ENCODE data around the gene STOM. TPM values are rescaled to one million over a fixed set of nuclear protein-coding genes. Genes with fewer than 3 reads are reported as not detected.
"Not testable (repeated sequence)": the region's sequence is repeated elsewhere in the genome, so short reads cannot be mapped to it uniquely, and the experiment has no call there.

STOM gene
- total RNA-seq, 2 donors from 2014 or later, result 58.7 to 110 TPM

- no peaks in the 10 kb centered on the region for H3K9me3 ChIP-seq
- no peak for TF ChIP-seq CTCF (IDR thresholded peaks at IDR 0.05)
- no peaks in the 10 kb centered on the region for H3K36me3 ChIP-seq
- intact Hi-C loops (cut with DNase I), result no loop called here
- no peak for DNase-seq
- H3K27ac ChIP-seq, result peak overlapping the region; percentile 4
- H3K4me1 ChIP-seq, result peaks cover 20% of the 10 kb centered on the region
- no peak overlapping the region for H3K4me3 ChIP-seq
- no peaks in the 10 kb centered on the region for H3K27me3 ChIP-seq
- no peak overlapping the region for H3K9ac ChIP-seq (ENCODE audit: low read depth in 2 of 2, low read length in 2 of 2)
Measured at GRCh38 chr9:121292801-121293241, 77.2 kb downstream of the STOM start.

- H3K9ac ChIP-seq (ENCODE audit: low read depth in 2 of 2, low read length in 2 of 2), result no peak overlapping the region
- no peak for DNase-seq
- H3K36me3 ChIP-seq, result no peaks in the 10 kb centered on the region
- intact Hi-C loops (cut with DNase I), result no loop called here
- H3K27ac ChIP-seq, result peak overlapping the region; percentile 4
- H3K9me3 ChIP-seq, result no peaks in the 10 kb centered on the region
- TF ChIP-seq CTCF (IDR thresholded peaks at IDR 0.05), result no peak
- peaks cover 23% of the 10 kb centered on the region for H3K4me1 ChIP-seq
- H3K27me3 ChIP-seq, result no peaks in the 10 kb centered on the region
- H3K4me3 ChIP-seq, result no peak overlapping the region
Measured at GRCh38 chr9:121292051-121292450, 78.0 kb downstream of the STOM start.

GRCh38 chr9:121291536-121291935, 78.5 kb downstream of the STOM start:
- H3K9ac ChIP-seq (ENCODE audit: low read depth in 2 of 2, low read length in 2 of 2); H3K4me3 ChIP-seq; H3K27me3 ChIP-seq; H3K27ac ChIP-seq; intact Hi-C loops (cut with DNase I); DNase-seq; H3K9me3 ChIP-seq; H3K36me3 ChIP-seq: not testable (repeated sequence)
- H3K4me1 ChIP-seq, result peaks cover 23% of the 10 kb centered on the region

GRCh38 chr9:121289772-121290370, 80.2 kb downstream of the STOM start:
- Histone ChIP-seq H3K27ac (peak overlapping the region; percentile 98), H3K9ac (ENCODE audit: low read depth in 2 of 2, low read length in 2 of 2) (peak overlapping the region in 1 of 2 donors; percentile 61), H3K27me3 (no peaks in the 10 kb centered on the region), H3K4me1 (peaks cover 29% of the 10 kb centered on the region), H3K9me3 (no peaks in the 10 kb centered on the region), H3K36me3 (no peaks in the 10 kb centered on the region), H3K4me3 (no peak overlapping the region)
- intact Hi-C loops (cut with DNase I), result no loop called here
- no peak for DNase-seq
- TF ChIP-seq CTCF (IDR thresholded peaks at IDR 0.05), result no peak

- H3K4me1 ChIP-seq, result peaks cover 29% of the 10 kb centered on the region
- H3K9me3 ChIP-seq, result no peaks in the 10 kb centered on the region
- no peaks in the 10 kb centered on the region for H3K27me3 ChIP-seq
- intact Hi-C loops (cut with DNase I), result no loop called here
- TF ChIP-seq CTCF (IDR thresholded peaks at IDR 0.05), result no peak
- no peak overlapping the region for H3K4me3 ChIP-seq
- H3K27ac ChIP-seq, result peak overlapping the region; percentile 98
- peak overlapping the region; percentile 28 to 61 for H3K9ac ChIP-seq (ENCODE audit: low read depth in 2 of 2, low read length in 2 of 2)
- H3K36me3 ChIP-seq, result no peaks in the 10 kb centered on the region
- DNase-seq, result peak; percentile 70
Measured at GRCh38 chr9:121289026-121289771, 80.9 kb downstream of the STOM start.

Other genes starting within 250 kb of the STOM start
- 100 to 1,000 TPM in 1 of 2 donors, 10 to 100 TPM in 1; 78.5 to 108 TPM for gene RAB14, start 168.4 kb downstream of the STOM start, total RNA-seq
- 100 to 1,000 TPM; 413 to 553 TPM for gene GSN, start 102.1 kb downstream of the STOM start, total RNA-seq
- gene GGTA1, start 129.6 kb upstream of the STOM start, total RNA-seq, result 1 to 10 TPM in 1 of 2 donors, under 1 TPM in 1; 0.94 to 4.2 TPM